Liver (tissue), 9 donors: ENCODE results near the gene MESD. TPM values are rescaled to one million over a fixed set of nuclear protein-coding genes. Genes with fewer than 3 reads are reported as not detected.

Source experiments
- DNase-seq: peaks from one replicate; pipeline ENCODE4 v3.0.0-alpha.2; 2017; ENCODE audit warnings: low spot score
- H3K27ac ChIP-seq, 2 donors: one replicate each; pipeline ENCODE4 v1.7.0; 2013; ENCODE audit warnings: inconsistent platforms in 2 of 2, low read length in 2 of 2, control low read depth in 1 of 2, low read depth in 1 of 2, mild to moderate bottlenecking in 1 of 2
- H3K27me3 ChIP-seq, 4 donors: one replicate each; pipeline versions ENCODE4 v1.6.1 to v1.7.0; 2013; ENCODE audit warnings: low read length in 3 of 4, inconsistent platforms in 1 of 4, mild to moderate bottlenecking in 1 of 4, moderate library complexity in 1 of 4; ENCODE audit not compliant: control insufficient read depth in 4 of 4, insufficient read depth in 4 of 4
- H3K36me3 ChIP-seq, 4 donors: one replicate each; pipeline versions ENCODE4 v1.6.1 to v1.7.0; 2013; ENCODE audit warnings: low read length in 3 of 4, mild to moderate bottlenecking in 3 of 4, low read depth in 1 of 4, moderate library complexity in 1 of 4; ENCODE audit not compliant: control insufficient read depth in 4 of 4, insufficient read depth in 3 of 4
- H3K4me1 ChIP-seq, 4 donors: one replicate each; pipeline versions ENCODE4 v1.6.1 to v1.7.0; 2013; ENCODE audit warnings: low read length in 3 of 4, mild to moderate bottlenecking in 3 of 4, moderate library complexity in 1 of 4; ENCODE audit not compliant: control insufficient read depth in 4 of 4, insufficient read depth in 4 of 4
- H3K4me3 ChIP-seq, 3 donors: one replicate each; pipeline versions ENCODE4 v1.6.1 to v1.7.0; 2013; ENCODE audit warnings: low read length in 3 of 3, control low read depth in 1 of 3, low read depth in 1 of 3, mild to moderate bottlenecking in 1 of 3
- H3K9ac ChIP-seq, 2 donors: one replicate each; pipeline ENCODE4 v1.7.0; 2013; ENCODE audit warnings: low read length in 2 of 2, mild to moderate bottlenecking in 2 of 2, moderate library complexity in 2 of 2, control low read depth in 1 of 2, low read depth in 1 of 2
- H3K9me3 ChIP-seq, 4 donors: one replicate each; pipeline versions ENCODE4 v1.6.1 to v1.7.0; 2013; ENCODE audit warnings: low read length in 3 of 4; ENCODE audit not compliant: control insufficient read depth in 4 of 4
- ATF3 ChIP-seq: IDR thresholded peaks from 2 replicates; pipeline ENCODE4 v1.6.1; 2016; ENCODE audit warnings: antibody characterized with exemption
- EGR1 ChIP-seq, 2 donors: IDR thresholded peaks; 2 replicates each; pipeline ENCODE4 v1.6.1; 2016 to 2018; ENCODE audit warnings: antibody characterized with exemption in 2 of 2, low read depth in 2 of 2
- FOXA1 ChIP-seq: IDR thresholded peaks from 2 replicates; pipeline ENCODE4 v1.6.1; 2016; ENCODE audit warnings: antibody characterized with exemption
- FOXA2 ChIP-seq: IDR thresholded peaks from 2 replicates; pipeline ENCODE4 v1.6.1; 2016; ENCODE audit warnings: antibody characterized with exemption
- GABPA ChIP-seq, 2 donors: IDR thresholded peaks in 1 of 2; conservative IDR thresholded peaks in 1 of 2; 2 replicates each; pipeline ENCODE4 v1.6.1; 2016; ENCODE audit warnings: antibody characterized with exemption in 2 of 2, mild to moderate bottlenecking in 1 of 2, moderate library complexity in 1 of 2
- HNF4A ChIP-seq, 2 donors: conservative IDR thresholded peaks; 2 replicates each; pipeline ENCODE4 v1.6.1; 2016; ENCODE audit warnings: antibody characterized with exemption in 2 of 2, mild to moderate bottlenecking in 2 of 2
- HNF4G ChIP-seq: IDR thresholded peaks from 2 replicates; pipeline ENCODE4 v1.6.1; 2016; ENCODE audit warnings: antibody characterized with exemption
- JUND ChIP-seq, 2 donors: IDR thresholded peaks; 2 replicates each; pipeline ENCODE4 v1.6.1; 2016; ENCODE audit warnings: antibody characterized with exemption in 2 of 2
- RAD21 ChIP-seq, 2 donors: IDR thresholded peaks; 2 replicates each; pipeline ENCODE4 v1.6.1; 2016; ENCODE audit warnings: antibody characterized with exemption in 2 of 2, mild to moderate bottlenecking in 2 of 2
- REST ChIP-seq: IDR thresholded peaks from 2 replicates; pipeline ENCODE4 v1.6.1; 2016; ENCODE audit warnings: antibody characterized with exemption, mild to moderate bottlenecking
- RXRA ChIP-seq, 2 donors: IDR thresholded peaks; 2 replicates each; pipeline ENCODE4 v1.6.1; 2017 to 2018; ENCODE audit warnings: antibody characterized with exemption in 2 of 2, mild to moderate bottlenecking in 1 of 2
- SP1 ChIP-seq: IDR thresholded peaks from 2 replicates; pipeline ENCODE4 v1.6.1; 2018; ENCODE audit warnings: antibody characterized with exemption, mild to moderate bottlenecking
- TAF1 ChIP-seq: conservative IDR thresholded peaks from 2 replicates; pipeline ENCODE4 v1.6.1; 2016; ENCODE audit warnings: antibody characterized with exemption, mild to moderate bottlenecking
- YY1 ChIP-seq: IDR thresholded peaks from 2 replicates; pipeline ENCODE4 v1.6.1; 2016; ENCODE audit warnings: antibody characterized with exemption, mild to moderate bottlenecking
- WGBS: extraction: QIAGEN DNeasy Blood & Tissue Kit; methylation state at CpG from one replicate; pipeline ENCODE4 v1.1.7; 2013; 5-methylcytosine and 5-hydroxymethylcytosine counted together
- polyA plus RNA-seq, 2 donors: library from polyadenylated mRNA; stranded (reverse) in 1 of 2; unstranded in 1 of 2; fragments of 200-250 nt in 1 of 2; fragments of >200 nt in 1 of 2; fragmentation: Nextera tagmentation in 1 of 2; extraction: Ambion mirVana in 1 of 2; gene quantifications; one replicate each; pipeline versions ENCODE4 v1.2.1 to v1.2.3, GENCODE V29; 2013 to 2015
- total RNA-seq, 2 donors: library from RNA; depleted of rRNA; stranded (reverse); fragments of >200 nt; gene quantifications; one replicate each; pipeline ENCODE4 v1.2.3, GENCODE V29; 2014
- TF ChIP-seq, protein P1 (sequence below): fragments of 150-350 bp; IDR thresholded peaks from 2 replicates; pipeline ENCODE4 v1.5.1; 2017; ENCODE audit warnings: improper control_type of control experiment, low read depth, low read length; ENCODE audit not compliant: missing input control
- TF ChIP-seq, protein P2 (sequence below): IDR thresholded peaks from 2 replicates; pipeline ENCODE4 v1.6.1; 2016; ENCODE audit warnings: antibody characterized with exemption
- TF ChIP-seq, protein P3 (sequence below): IDR thresholded peaks from 2 replicates; pipeline ENCODE4 v1.6.1; 2016; ENCODE audit warnings: antibody characterized with exemption
- donor health status: healthy.
- donor health status: healthy.
- donor health status: healthy.
- donor health status: healthy.
- donor health status: healthy.

The MESD gene
- total and polyA plus RNA-seq, 4 donors: 15.3 to 24.0 (median 17.0) TPM

- Histone ChIP-seq H3K27ac (no peak overlapping the region), H3K4me1 (peaks cover 0 to under 1% (median 0%) of the 10 kb centered on the region in 4 donors), H3K27me3 (no peaks in the 10 kb centered on the region), H3K9me3 (no peaks in the 10 kb centered on the region), H3K4me3 (no peak overlapping the region), H3K36me3 (peaks cover 3 to 76% (median 38%) of the 10 kb centered on the region in 4 donors), H3K9ac (no peak overlapping the region)
- 98% methylated on average over 4 of the region's 4 CpGs for WGBS
- TF ChIP-seq YY1: no peak
- no peak for DNase-seq
Measured at GRCh38 chr15:80949756-80950155, 39.9 kb downstream of the MESD start.

GRCh38 chr15:80948651-80949292 lies 40.8 kb downstream of the MESD start:
- TF ChIP-seq RXRA (IDR thresholded peaks at IDR 0.05) (no peak), ATF3 (no peak)
- Histone ChIP-seq H3K4me3 (no peak overlapping the region), H3K27me3 (no peaks in the 10 kb centered on the region), H3K9me3 (no peaks in the 10 kb centered on the region), H3K4me1 (no peaks in the 10 kb centered on the region), H3K36me3 (peaks cover 3 to 76% (median 38%) of the 10 kb centered on the region in 4 donors), H3K27ac (no peak overlapping the region), H3K9ac (no peak overlapping the region)
- DNase-seq: no peak
- 98% methylated on average over 13 of the region's 13 CpGs for WGBS

DNA sequence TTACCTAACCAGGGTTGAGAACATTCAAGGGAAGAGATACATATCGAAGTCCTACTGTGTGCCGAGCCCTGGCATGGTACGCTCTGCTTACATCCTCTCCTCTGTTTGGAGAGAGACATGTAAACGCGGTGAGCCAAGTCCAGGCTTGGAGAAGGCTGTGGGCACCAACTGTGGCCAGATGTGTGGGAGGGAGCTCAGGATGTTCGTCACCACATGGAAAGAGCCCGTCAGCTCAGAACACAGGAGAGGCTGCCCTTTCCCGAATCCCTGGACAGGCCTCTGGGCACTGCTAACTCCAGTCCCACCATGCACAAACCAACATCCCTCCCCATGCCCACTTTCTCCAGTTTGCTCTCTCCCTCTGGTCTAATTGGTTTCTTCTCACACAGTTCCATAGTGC lies 43.0 kb downstream of the MESD start:
- WGBS: 96% methylated on average over 8 of the region's 8 CpGs
- DNase-seq: no peak
- Histone ChIP-seq H3K9me3 (no peaks in the 10 kb centered on the region), H3K9ac (no peak overlapping the region), H3K27me3 (no peaks in the 10 kb centered on the region), H3K36me3 (peaks cover 5 to 75% (median 37%) of the 10 kb centered on the region in 4 donors), H3K27ac (no peak overlapping the region), H3K4me3 (no peak overlapping the region), H3K4me1 (no peaks in the 10 kb centered on the region)
- TF ChIP-seq, protein P1, sequence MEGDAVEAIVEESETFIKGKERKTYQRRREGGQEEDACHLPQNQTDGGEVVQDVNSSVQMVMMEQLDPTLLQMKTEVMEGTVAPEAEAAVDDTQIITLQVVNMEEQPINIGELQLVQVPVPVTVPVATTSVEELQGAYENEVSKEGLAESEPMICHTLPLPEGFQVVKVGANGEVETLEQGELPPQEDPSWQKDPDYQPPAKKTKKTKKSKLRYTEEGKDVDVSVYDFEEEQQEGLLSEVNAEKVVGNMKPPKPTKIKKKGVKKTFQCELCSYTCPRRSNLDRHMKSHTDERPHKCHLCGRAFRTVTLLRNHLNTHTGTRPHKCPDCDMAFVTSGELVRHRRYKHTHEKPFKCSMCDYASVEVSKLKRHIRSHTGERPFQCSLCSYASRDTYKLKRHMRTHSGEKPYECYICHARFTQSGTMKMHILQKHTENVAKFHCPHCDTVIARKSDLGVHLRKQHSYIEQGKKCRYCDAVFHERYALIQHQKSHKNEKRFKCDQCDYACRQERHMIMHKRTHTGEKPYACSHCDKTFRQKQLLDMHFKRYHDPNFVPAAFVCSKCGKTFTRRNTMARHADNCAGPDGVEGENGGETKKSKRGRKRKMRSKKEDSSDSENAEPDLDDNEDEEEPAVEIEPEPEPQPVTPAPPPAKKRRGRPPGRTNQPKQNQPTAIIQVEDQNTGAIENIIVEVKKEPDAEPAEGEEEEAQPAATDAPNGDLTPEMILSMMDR: no peak
- no peak for TF ChIP-seq GABPA (IDR thresholded peaks at IDR 0.05 in 1 of 2, conservative IDR thresholded peaks at IDR 0.05 in 1 of 2)
- TF ChIP-seq REST: no peak
- TF ChIP-seq SP1: no peak
- TF ChIP-seq JUND (IDR thresholded peaks at IDR 0.05): no peak
- no peak for TF ChIP-seq YY1
- no peak for TF ChIP-seq TAF1
- TF ChIP-seq FOXA1: no peak
- TF ChIP-seq ATF3: no peak
- TF ChIP-seq HNF4A (conservative IDR thresholded peaks at IDR 0.05): no peak
- TF ChIP-seq, protein P2, sequence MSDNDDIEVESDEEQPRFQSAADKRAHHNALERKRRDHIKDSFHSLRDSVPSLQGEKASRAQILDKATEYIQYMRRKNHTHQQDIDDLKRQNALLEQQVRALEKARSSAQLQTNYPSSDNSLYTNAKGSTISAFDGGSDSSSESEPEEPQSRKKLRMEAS: no peak
- TF ChIP-seq HNF4G: no peak
- no peak for TF ChIP-seq RAD21 (IDR thresholded peaks at IDR 0.05)
- TF ChIP-seq FOXA2: no peak
- TF ChIP-seq, protein P3, sequence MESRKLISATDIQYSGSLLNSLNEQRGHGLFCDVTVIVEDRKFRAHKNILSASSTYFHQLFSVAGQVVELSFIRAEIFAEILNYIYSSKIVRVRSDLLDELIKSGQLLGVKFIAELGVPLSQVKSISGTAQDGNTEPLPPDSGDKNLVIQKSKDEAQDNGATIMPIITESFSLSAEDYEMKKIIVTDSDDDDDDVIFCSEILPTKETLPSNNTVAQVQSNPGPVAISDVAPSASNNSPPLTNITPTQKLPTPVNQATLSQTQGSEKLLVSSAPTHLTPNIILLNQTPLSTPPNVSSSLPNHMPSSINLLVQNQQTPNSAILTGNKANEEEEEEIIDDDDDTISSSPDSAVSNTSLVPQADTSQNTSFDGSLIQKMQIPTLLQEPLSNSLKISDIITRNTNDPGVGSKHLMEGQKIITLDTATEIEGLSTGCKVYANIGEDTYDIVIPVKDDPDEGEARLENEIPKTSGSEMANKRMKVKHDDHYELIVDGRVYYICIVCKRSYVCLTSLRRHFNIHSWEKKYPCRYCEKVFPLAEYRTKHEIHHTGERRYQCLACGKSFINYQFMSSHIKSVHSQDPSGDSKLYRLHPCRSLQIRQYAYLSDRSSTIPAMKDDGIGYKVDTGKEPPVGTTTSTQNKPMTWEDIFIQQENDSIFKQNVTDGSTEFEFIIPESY: no peak
- TF ChIP-seq EGR1 (IDR thresholded peaks at IDR 0.05; ENCODE audit: low read depth in 2 of 2): no peak
- TF ChIP-seq RXRA (IDR thresholded peaks at IDR 0.05): no peak
